GM12864 (cell line): ENCODE data around the gene TLL2.

Experiments
- DNase-seq: peaks from one replicate; pipeline ENCODE4 v3.0.0-alpha.2; 2011; ENCODE audit warnings: low read depth
- H3K4me3 ChIP-seq: 2 replicates; pipeline ENCODE4 v1.5.1; 2011; ENCODE audit warnings: mild to moderate bottlenecking, low read depth, low read length, control low read depth
- TF ChIP-seq, protein P1 (sequence below): IDR thresholded peaks from 2 replicates; pipeline ENCODE4 v1.5.1; 2011; ENCODE audit warnings: low read depth, mild to moderate bottlenecking, moderate library complexity, low read length, control low read depth, inconsistent platforms; ENCODE audit errors: missing control alignments

Gene TLL2

DNA sequence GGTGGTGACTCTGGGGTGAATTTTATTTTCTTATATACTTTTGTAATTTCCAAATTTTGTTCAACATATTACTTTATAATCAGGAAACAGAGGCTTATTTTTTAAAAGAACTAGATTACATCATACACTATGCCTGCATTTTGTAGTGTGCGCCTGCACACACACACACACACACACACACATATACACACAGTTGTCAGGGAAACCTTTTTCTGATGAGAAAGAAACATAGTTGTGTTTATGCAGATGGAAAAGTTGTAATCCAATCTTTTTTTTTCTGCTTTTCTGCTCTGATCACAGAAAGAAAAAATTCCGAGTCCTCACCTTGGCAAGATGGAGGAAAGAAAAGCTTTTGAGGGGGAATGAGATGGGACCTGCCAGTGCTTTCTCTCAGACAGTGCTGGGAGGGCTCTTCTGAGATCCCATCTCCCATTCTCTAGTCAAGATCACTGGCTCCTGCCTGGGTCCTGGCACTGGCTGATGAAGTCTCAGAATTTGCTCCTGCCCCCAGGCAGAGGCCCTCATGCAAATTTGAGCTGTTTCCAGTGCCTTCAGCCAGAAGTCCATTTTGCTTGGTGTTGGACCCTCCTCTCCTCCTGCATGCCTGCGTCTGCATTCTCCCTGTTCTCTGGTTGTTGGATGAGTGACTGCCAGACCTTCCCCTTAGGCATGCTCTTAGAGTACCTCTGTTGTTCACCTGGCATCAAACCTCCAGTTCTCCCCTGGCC lies 59.7 kb downstream of the TLL2 start:
- no peak overlapping the region for H3K4me3 ChIP-seq
- TF ChIP-seq, protein P1, sequence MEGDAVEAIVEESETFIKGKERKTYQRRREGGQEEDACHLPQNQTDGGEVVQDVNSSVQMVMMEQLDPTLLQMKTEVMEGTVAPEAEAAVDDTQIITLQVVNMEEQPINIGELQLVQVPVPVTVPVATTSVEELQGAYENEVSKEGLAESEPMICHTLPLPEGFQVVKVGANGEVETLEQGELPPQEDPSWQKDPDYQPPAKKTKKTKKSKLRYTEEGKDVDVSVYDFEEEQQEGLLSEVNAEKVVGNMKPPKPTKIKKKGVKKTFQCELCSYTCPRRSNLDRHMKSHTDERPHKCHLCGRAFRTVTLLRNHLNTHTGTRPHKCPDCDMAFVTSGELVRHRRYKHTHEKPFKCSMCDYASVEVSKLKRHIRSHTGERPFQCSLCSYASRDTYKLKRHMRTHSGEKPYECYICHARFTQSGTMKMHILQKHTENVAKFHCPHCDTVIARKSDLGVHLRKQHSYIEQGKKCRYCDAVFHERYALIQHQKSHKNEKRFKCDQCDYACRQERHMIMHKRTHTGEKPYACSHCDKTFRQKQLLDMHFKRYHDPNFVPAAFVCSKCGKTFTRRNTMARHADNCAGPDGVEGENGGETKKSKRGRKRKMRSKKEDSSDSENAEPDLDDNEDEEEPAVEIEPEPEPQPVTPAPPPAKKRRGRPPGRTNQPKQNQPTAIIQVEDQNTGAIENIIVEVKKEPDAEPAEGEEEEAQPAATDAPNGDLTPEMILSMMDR = no peak
- no peak for DNase-seq

DNA sequence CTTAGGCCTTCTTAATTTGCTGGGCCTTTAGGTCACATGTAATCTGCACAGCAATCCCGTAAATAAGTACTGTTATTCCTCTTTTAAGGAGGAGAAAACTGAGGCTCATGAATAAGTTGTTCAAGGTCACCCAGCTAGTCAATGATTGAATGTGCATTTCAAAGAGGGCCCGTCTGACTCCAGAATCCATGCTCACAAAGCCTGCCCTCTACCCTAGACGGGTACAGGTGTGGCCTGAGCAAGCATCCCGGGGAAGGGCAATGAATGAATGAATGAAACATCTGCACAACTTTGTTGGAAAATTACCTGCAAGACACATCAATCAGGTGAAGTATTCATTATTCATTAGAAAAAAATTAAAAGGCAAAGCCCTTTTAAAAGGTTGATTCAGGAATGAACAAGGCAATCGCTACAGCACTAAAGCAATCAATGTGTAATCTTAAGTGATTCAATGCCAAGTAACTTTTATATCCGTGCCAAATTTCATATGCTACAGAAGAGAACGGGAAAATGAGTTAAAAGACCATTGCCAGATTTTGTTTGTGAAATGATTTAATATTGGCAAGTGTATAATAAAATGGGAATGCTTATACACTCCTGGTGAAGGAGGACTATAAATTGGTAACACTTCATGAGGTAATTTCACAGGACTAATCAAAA lies 61.1 kb downstream of the TLL2 start:
- no peak for DNase-seq
- no peak overlapping the region for H3K4me3 ChIP-seq
- TF ChIP-seq, protein P1 = no peak

DNA sequence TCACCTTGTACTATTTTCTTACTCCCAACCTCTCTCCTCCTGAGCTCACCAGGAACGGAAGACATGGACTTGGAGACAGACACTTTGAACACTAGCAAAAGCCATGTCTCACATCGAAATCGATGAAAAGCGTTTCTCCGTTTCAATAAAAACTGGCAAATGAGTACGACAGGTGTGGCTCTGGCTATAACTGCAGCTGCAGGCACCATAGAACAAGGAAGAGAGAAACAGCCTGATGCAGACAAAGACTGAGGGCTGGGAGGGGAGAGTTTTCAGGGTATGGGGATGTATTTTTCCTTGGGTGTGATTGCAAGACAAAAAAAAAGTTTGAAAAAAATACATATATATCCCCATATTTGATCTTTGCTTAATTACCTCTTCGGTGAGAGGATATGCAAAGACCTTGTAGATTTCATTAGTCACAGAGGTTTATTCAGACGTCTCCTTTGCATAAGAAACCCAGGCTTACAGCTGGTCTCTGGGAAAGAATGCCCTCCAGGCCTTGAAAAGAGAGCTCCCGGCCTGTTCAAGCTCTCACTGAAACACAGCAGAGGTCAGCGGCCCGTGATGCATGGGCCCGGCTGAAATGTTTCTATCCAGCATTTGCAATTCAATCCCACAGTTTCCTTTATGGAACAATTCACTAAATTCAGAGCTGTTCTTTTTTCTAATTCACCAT lies 63.1 kb downstream of the TLL2 start:
- no peak overlapping the region for H3K4me3 ChIP-seq
- DNase-seq = no peak
- TF ChIP-seq, protein P1 = no peak

DNA sequence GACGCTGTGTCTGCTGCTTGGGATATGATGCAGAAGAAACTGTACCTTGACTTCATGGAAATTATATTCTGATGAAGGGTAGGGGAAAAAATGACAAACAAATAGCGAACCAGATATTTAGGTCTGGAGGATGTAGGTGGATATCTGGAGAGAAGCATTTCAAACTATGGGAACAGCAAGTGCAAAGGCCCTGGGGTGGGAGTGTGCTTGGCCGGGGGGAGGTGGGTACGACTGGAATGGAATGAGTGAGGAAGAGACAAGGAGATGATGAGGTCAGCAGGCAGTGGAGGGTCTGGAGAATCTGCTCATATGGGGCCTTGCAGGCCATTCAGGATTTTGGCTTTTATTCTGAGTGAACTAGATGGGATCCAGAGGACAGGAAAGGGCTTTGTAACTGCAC lies 65.2 kb downstream of the TLL2 start:
- DNase-seq = no peak
- H3K4me3 ChIP-seq = no peak overlapping the region
- TF ChIP-seq, protein P1 = no peak

DNA sequence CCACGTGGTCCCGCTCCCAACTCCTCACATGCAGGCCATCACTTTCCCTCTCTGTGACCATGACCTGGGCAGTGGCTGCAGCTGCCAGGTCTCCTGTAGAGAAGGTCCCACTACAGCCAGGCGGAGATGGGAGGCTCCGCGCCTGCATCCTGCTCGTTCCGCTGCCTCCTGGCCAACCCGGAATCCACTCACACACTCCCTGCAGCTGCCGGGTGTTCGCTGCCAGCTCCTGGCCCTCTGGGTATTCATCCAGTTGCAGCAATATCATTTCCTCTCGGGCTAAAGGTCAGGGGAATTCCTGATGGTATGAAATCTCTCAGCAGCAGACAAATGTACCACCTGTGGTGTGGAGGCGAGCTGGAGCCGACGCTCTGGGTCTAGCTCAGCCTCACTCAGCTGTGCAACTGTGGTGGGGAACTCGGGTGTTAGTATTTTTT lies 65.7 kb downstream of the TLL2 start:
- TF ChIP-seq, protein P1 = no peak
- H3K4me3 ChIP-seq = no peak overlapping the region
- DNase-seq = no peak

DNA sequence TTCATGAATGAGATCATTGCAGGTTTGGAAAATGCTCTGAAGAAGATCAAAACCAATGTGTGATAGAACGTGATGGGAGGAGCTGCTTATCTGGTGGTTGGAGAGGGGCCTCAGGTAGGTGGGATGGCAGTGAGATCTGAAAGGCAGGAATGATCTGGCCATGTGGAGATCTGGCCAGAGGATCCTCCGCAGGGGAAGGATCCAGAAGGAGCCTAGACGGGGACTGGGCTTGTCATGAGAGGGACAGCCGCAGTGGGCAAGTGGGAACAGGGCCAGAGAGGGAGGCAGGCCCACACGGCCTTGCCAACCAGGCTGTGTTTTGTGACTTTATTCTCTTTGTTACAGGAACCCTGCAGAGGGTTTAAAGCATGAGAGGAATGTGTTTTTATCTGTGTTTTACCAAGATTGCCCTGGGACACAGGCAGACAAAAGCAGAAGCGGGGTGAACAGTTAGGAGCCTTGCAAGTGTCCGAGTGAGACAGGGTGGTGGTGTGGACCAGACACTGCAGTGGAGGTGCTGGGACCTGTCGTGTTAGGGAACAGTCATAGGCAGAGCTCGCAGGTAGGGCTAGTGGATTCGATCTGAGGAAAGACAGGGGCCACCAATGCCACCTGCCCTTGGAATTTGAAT lies 66.6 kb downstream of the TLL2 start:
- TF ChIP-seq, protein P1 = no peak
- H3K4me3 ChIP-seq = no peak overlapping the region
- no peak for DNase-seq
